Measurements from ENCODE around the gene SUMO2. TPM values are rescaled to one million over a fixed set of nuclear protein-coding genes. Genes with fewer than 3 reads are reported as not detected.
A peak's percentile ranks its signal among the peaks of the same experiment; 100 is the strongest.

The SUMO2 gene
- total and polyA plus RNA-seq, 2 experiments from 2014 or later, result 139 to 890 TPM

GRCh38 chr17:75153780-75154194 lies 29.0 kb downstream of the SUMO2 start (continued):
- no peak for TF ChIP-seq CTCF (conservative IDR thresholded peaks at IDR 0.05; ENCODE audit: low read depth in 2 of 2)
- TF ChIP-seq NANOG (IDR thresholded peaks at IDR 0.05; ENCODE audit: borderline replicate concordance), result no peak
- TF ChIP-seq EZH2 (IDR thresholded peaks at IDR 0.05; ENCODE audit: low read depth, unreplicated experiment), result no peak
- TF ChIP-seq, protein P1, sequence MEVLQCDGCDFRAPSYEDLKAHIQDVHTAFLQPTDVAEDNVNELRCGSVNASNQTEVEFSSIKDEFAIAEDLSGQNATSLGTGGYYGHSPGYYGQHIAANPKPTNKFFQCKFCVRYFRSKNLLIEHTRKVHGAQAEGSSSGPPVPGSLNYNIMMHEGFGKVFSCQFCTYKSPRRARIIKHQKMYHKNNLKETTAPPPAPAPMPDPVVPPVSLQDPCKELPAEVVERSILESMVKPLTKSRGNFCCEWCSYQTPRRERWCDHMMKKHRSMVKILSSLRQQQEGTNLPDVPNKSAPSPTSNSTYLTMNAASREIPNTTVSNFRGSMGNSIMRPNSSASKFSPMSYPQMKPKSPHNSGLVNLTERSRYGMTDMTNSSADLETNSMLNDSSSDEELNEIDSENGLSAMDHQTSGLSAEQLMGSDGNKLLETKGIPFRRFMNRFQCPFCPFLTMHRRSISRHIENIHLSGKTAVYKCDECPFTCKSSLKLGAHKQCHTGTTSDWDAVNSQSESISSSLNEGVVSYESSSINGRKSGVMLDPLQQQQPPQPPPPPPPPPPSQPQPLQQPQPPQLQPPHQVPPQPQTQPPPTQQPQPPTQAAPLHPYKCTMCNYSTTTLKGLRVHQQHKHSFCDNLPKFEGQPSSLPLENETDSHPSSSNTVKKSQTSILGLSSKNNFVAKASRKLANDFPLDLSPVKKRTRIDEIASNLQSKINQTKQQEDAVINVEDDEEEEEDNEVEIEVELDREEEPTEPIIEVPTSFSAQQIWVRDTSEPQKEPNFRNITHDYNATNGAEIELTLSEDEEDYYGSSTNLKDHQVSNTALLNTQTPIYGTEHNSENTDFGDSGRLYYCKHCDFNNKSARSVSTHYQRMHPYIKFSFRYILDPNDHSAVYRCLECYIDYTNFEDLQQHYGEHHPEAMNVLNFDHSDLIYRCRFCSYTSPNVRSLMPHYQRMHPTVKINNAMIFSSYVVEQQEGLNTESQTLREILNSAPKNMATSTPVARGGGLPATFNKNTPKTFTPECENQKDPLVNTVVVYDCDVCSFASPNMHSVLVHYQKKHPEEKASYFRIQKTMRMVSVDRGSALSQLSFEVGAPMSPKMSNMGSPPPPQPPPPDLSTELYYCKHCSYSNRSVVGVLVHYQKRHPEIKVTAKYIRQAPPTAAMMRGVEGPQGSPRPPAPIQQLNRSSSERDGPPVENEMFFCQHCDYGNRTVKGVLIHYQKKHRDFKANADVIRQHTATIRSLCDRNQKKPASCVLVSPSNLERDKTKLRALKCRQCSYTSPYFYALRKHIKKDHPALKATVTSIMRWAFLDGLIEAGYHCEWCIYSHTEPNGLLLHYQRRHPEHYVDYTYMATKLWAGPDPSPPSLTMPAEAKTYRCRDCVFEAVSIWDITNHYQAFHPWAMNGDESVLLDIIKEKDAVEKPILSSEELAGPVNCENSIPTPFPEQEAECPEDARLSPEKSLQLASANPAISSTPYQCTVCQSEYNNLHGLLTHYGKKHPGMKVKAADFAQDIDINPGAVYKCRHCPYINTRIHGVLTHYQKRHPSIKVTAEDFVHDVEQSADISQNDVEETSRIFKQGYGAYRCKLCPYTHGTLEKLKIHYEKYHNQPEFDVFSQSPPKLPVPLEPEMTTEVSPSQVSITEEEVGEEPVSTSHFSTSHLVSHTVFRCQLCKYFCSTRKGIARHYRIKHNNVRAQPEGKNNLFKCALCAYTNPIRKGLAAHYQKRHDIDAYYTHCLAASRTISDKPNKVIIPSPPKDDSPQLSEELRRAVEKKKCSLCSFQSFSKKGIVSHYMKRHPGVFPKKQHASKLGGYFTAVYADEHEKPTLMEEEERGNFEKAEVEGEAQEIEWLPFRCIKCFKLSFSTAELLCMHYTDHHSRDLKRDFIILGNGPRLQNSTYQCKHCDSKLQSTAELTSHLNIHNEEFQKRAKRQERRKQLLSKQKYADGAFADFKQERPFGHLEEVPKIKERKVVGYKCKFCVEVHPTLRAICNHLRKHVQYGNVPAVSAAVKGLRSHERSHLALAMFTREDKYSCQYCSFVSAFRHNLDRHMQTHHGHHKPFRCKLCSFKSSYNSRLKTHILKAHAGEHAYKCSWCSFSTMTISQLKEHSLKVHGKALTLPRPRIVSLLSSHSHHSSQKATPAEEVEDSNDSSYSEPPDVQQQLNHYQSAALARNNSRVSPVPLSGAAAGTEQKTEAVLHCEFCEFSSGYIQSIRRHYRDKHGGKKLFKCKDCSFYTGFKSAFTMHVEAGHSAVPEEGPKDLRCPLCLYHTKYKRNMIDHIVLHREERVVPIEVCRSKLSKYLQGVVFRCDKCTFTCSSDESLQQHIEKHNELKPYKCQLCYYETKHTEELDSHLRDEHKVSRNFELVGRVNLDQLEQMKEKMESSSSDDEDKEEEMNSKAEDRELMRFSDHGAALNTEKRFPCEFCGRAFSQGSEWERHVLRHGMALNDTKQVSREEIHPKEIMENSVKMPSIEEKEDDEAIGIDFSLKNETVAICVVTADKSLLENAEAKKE (CRISPR knock-in tag; IDR thresholded peaks at IDR 0.05), result no peak
- TF ChIP-seq ZNF114 (CRISPR knock-in tag; IDR thresholded peaks at IDR 0.05), result no peak

GRCh38 chr17:75152922-75153779 lies 29.6 kb downstream of the SUMO2 start:
- H3K36me3 Mint-ChIP-seq (ENCODE audit: low read depth), result peaks cover 38% of the 10 kb centered on the region
- peaks cover 10% of the 10 kb centered on the region for H3K36me3 ChIP-seq (ENCODE audit: insufficient read depth)
- peaks cover 28% of the 10 kb centered on the region for H3F3A ChIP-seq (replicated peaks; ENCODE audit: low read depth)
- peaks cover 42% of the 10 kb centered on the region for H4K20me1 ChIP-seq (replicated peaks; ENCODE audit: insufficient read depth)
- H3K4me2 ChIP-seq, result peak overlapping the region; percentile 79
- H3K4me1 Mint-ChIP-seq, result peaks cover 31% of the 10 kb centered on the region
- peaks cover 27% of the 10 kb centered on the region for H3K4me1 ChIP-seq (ENCODE audit: insufficient read depth)
- H3K27ac Mint-ChIP-seq, result peak overlapping the region; percentile 87
- peaks cover 61% of the 10 kb centered on the region for H3K79me2 ChIP-seq (replicated peaks; ENCODE audit: insufficient read depth)
- H3K27me3 ChIP-seq (ENCODE audit: insufficient read depth), result no peaks in the 10 kb centered on the region
- H3K27ac ChIP-seq (ENCODE audit: low read depth), result peak overlapping the region; percentile 15; the same call in 1 of the 2 replicates
- ATAC-seq, result peak; percentile 30
- H2AFZ ChIP-seq, result no peak overlapping the region
- peaks cover 2% of the 10 kb centered on the region; the same call in 1 of the 3 replicates for H3K9me3 Mint-ChIP-seq
- DNase-seq (ENCODE audit: low spot score), result peak; percentile 77
- no peaks in the 10 kb centered on the region for H3K9me2 ChIP-seq (ENCODE audit: insufficient read depth)
- H3K4me3 Mint-ChIP-seq, result peak overlapping the region; percentile 93
- peak overlapping the region; percentile 63 for H3K4me3 ChIP-seq
- H3K27me3 Mint-ChIP-seq (ENCODE audit: insufficient read depth, low read depth, poor library complexity), result peaks cover 19% of the 10 kb centered on the region
- no peak for TF ChIP-seq NANOG (IDR thresholded peaks at IDR 0.05; ENCODE audit: borderline replicate concordance)
- TF ChIP-seq, protein P1 (CRISPR knock-in tag; IDR thresholded peaks at IDR 0.05), result no peak

Measured in GM23338 (cell line).